HG03280 (cell line): ENCODE data around the gene PARL.

ENCODE experiments used
- ATAC-seq: cut with Tn5 transposase; IDR thresholded peaks from one replicate; pipeline ENCODE4 v1.9.1; 2021; ENCODE audit warnings: mild to moderate bottlenecking, moderate library complexity; ENCODE audit not compliant: unreplicated experiment

PARL gene, protein sequence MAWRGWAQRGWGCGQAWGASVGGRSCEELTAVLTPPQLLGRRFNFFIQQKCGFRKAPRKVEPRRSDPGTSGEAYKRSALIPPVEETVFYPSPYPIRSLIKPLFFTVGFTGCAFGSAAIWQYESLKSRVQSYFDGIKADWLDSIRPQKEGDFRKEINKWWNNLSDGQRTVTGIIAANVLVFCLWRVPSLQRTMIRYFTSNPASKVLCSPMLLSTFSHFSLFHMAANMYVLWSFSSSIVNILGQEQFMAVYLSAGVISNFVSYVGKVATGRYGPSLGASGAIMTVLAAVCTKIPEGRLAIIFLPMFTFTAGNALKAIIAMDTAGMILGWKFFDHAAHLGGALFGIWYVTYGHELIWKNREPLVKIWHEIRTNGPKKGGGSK

DNA sequence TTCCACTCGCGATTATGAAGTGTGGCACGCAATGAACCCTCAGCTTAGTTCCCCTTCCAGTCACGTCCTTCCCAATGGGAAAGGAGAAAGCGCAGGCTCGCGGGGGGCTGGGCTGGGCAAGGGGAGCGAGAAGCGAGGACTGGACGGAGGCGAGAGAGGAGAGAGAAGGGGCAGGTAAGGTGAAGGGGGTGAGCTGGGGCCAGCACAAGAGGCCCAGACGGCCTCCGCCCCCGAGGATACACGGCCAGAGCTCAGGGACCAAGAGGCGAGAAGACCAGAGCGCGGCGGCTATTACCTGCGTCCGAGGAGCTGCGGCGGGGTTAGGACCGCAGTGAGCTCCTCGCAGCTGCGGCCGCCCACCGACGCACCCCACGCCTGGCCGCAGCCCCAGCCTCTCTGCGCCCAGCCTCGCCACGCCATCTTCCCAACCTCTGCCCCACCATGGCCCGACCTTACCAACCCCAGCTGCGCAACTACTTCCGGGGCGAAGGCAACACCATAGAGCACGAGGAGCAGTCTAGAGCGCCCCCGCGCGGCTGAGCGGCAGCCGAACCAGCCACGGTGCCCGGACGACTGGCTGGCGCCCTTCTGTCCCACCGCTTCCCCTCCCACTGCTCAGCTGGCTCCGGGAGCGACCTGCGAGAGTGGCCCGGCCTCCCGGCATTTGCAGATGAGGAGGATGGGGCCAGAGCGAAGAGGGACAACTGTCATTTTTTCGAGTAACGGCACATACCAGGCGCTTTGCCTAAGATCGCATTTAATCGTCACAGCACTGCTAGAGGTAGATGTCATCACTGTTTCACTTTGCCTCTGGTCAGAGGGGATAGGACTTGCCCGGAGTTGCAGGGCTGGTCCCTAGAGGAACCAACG, at the start of gene PARL:
Gene PARL, minus strand, starts transcription at position 454 of the 870 bp plus-strand sequence. Its CDS starts 34 bp downstream, at position 420.
- peak; percentile 100 for ATAC-seq

DNA sequence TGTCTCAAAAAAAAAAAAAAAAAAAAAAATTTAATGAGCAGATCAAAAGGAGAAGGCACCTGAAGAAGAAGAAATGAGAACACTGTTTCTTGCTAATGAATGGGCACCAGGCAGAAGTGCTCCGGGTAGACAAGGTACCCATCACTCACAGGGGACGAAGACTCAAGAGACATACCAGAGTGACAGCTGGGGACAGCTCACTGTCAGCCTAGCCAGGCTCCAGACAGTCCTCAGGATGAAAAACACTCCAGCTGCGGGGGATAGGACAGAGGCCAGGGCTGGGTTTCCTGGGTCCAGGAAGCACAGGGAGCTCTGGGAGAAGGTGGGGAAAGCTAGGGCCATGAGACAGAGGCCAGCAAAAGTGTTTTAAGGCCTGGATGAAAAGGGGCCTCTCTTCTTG, 48.5 kb upstream of the PARL start:
- no peak for ATAC-seq

DNA sequence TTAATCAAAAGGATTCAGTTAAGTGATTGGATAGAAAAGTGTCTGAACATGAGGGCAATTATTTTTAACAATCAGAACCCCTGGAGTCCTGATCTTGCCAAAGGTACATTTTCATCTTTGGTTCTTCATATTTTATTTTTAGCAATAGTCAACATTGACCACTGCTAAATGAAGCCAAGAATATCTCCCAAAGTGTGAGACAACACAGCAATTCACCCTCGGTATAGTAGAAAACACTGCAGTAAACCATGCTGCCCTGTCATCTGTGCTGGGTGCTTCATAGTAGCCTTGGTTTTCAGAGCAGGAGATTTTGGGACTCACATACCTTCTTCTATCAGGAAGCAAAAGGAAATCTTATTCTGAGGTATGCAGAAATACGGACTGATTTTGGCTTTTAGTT, 47.2 kb upstream of the PARL start:
- ATAC-seq: no peak

DNA sequence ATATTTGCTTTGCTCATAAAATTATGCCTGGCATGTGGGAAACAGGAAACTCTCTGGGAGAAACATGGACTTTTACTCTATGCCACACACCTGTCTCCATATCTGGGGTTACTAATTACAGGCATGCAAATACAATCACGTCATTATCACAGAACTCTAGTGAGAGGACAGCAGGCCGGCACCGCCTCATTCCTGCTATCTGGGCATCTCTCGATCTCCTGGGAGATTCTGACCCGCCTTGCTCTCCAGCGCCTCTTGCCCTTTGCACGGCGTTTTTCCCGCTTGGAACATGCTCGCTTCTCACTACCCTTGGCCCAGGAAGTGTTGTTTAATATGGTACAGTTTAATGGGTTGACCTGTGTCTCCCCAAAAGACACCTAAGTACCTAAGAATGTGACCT, 45.4 kb upstream of the PARL start:
- no peak for ATAC-seq

DNA sequence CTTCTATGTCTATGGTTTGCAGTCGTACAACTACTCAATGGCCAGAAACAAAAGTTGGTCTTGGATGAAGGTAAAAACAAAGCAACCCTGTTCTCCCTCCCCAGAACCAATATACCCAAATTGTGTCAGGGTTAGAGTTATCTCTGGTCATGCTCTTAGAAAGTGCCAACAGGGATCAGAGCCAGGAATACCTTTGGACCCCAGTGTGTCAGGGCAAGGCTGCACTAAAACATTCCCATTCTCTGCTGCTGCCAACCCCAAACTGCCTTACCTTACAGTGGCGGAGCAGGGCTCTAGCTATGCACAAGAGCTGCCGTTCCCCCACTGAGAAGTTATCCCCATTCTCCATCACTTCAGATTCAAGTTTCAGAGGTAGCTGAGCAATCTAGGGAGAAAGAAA, 42.4 kb upstream of the PARL start:
- no peak for ATAC-seq

DNA sequence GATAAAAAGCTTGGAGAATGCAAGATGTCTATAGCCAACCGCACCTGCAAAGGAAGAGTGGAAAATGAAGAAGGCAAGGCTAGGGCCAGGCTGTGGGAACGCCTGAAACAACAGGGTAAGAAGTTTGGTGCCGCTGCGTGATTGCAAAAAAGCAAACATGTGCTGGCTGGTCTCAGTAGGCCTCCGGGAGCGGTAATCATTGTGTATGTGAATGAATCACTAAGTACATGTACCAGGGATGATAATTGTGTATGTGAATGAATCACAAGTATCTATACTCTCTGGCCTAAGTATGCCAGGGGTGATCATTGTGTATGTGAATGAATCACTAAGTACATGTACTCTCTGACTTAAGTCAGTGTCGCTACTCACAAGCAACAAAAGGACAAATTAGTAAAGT, 40.3 kb upstream of the PARL start:
- ATAC-seq: no peak

DNA sequence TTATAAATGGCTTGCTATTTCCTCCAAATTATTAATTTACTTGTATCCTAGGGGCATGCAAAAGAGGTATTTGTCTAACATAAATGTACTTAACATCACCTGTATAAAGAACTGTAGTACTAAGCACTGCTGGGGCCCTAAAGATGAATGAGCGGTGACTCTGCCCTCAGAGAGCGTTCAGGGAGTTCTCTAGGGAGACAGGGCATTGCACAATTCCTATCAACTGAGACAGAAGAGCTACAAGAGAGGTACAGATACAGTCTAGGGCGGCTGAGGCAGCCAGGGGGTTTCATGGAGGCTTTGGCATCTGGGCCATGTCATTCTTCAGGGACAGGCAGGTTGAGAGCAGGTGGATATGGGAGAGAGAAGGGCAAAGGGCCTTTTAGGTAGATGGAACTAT, 39.9 kb upstream of the PARL start:
- ATAC-seq: no peak

DNA sequence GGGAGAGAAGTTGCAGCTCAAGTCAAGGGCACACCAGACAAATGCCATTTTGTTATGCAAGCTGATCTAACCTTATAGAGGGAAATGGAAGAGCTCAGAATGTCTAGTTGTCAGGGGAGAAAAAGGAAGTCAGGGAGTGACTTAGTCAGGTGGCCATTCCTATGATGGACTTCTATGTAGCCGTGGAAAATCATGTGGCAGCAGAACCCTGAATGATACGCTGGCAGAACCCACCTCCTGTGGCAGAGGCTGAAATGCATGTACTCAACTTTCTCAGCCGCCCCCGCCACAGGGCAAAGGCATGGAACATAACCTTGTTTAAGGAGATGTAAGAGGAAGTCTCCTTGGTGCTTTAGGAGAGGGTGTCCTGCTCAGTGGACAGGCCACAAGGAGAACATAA, 37.7 kb upstream of the PARL start:
- no peak for ATAC-seq

DNA sequence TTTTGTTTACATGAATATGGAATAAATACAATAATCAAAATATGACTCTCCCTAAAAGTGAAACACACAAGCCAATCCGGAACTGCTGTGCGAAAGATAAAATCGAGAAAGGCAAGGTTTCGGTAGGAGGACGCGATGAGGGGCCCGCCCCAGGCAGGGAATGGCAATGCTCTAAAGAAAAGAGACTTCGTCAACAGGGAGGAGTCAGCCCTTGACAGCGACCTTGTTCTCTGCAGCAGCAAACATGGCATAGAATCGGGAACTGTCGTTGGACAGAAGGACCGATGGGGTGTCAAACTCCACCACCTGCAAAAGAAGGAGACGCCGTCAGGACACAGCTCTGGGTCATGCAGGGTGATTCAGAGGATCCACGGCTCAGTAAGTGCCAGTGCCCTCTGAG, 36.4 kb upstream of the PARL start:
- no peak for ATAC-seq

DNA sequence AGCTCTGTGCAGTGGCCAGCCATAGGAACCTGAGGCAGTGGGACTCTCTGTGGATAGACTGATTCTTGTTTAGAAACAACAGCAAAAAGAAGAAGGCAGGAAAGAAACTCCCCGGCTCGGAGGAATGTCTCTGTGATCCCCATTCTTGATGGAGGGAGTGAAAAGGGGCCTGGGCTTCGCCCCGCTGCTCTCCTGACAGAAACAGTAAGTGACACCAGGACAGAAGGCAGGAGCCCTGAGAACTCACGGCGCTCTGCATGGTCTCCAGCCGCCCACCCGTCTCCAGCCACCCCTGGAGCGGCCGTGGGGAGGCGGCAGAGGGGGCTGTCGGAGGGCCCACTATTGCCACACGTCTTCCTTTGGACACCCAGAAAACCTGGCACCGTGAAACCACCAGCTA, 35.7 kb upstream of the PARL start:
- ATAC-seq: no peak

DNA sequence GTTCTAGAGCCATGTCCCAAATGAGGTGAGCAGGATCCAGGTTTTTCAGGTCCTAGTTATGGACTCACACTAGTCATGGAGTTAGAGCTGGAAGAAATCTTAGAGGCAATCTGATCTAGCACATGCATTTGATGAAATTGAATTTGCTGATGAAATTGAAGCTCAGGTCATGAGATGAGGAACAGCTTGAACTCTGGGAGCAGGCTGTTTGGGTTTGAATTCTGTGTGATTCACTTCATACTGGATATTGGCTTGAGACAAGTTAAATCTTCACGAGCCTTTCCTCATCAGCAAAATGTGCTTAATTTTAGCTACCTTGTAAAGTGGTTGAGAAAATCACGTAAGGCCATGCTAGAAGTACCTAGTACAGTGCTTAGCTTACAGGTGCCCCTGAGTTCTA, 33.5 kb upstream of the PARL start:
- no peak for ATAC-seq

DNA sequence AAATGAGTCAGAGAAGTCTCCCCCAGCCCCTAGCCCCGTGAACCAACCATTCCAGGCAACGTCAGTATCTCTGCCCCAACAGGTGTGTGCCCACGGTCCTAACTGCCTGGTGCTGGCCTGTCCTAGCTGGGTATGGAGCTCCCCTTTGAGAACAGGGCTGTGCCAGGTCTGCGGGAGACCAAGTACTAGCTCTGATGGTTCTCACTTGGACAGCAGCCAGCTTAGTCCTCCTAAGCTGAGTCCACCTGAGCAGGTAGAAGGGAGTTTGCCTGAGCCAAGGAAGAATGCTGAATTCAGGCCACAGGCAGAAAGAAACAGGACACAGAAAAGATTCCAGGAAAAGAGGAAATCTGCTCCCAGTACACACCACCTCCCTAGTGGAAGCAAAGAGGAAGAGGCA, 33.1 kb upstream of the PARL start:
- no peak for ATAC-seq

DNA sequence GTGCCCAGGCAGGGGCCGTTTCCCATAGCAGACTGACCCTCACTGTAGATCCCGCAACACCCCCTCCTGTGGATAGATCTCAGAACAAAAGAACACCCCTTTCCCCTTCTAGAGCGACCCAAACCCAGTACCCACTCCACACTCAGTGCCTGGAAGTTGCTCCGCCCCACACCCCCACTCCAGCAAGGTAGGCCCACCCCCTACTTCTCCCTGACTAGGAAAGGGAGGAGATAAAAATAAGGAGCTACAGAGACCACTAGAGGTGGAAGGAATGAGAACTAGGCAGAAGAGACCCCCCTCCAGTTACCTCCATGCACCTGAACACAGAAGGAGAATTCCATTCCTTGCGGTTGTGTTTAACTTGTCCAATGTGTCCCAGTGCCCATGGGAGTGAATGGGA, 30.2 kb upstream of the PARL start:
- ATAC-seq: no peak

DNA sequence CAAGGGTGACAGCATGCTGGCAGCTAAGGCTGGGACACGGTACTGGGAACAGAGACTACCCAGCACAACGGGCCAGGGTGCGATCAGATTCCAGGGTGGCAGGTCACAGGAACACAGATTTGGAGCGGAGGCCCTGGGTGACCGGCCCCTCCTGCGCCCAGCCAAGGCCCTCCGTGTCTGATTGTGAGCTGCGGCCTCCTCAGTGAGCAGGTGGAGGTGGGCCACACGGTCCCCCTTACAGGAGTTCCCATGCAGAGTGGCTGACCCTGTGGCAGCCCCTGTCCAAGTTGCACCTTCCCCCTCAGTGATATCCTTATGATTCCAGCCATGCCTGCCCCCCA, 28.9 kb upstream of the PARL start:
- ATAC-seq: no peak

DNA sequence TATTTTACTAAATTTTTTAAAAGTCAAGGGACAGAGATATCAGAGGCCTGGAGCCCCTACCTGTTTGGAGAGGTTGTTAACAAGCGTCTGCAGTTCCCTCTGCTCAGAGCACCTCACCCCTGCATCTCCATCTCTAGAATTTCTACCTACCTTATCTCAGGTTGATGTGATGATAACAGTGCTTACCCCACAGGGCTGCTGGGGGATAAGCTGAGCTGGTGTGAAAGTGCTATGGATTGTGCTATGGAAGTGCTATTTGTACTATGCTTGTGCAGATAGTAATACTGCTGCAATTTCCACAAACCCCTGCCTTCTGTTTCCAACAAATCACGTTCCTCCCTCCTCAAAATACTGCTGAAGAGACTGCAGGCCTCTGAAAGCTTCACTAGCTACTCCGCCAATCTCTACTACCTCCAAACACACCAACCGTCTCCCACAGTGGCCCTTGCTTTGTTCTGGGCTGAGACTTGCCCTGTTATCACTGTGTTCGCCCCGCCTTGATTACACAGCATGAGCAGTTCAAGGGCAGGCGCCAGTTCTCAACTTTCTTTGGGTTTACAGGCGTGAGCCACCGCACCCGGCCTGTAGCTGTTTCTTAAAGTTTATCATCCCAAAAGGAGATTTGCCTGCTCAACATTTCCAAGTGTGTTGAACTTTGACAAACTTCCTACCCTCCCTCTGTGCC, 28.4 kb upstream of the PARL start:
- no peak for ATAC-seq

DNA sequence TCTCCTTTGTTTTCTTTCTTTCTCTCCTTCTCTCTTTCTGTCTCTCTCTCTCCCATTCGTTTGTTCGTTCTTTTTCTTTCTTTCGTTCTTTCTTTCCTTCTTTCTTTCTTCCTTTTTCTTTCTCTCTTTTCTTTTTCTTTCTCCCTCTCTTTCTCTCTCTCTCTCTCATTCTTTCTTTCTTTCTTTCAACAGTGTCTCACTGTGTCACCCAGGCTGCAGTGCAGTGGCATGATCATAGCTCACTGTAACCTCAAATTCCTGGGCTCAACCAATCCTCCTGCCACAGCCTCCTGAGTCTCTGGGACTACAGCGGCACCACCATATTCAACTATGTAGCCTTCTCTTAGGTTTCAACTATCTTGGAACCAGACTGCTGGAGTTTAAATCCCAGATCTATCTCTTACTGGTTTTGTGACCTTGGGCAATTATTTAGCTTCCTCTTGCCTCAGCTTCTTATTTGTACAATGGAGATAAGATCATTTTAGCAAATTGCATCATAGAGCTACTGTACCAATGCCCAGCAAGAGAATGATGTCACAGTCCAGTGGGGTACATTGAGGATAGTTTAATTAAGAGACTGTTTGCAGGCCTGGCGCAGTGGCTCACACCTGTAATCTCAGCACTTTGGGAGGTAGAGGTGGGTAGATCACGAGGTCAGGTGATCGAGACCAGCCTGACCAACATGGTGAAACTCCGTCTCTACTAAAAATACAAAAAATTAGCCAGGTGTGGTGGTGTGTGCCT, 27.3 kb upstream of the PARL start:
- ATAC-seq: no peak

DNA sequence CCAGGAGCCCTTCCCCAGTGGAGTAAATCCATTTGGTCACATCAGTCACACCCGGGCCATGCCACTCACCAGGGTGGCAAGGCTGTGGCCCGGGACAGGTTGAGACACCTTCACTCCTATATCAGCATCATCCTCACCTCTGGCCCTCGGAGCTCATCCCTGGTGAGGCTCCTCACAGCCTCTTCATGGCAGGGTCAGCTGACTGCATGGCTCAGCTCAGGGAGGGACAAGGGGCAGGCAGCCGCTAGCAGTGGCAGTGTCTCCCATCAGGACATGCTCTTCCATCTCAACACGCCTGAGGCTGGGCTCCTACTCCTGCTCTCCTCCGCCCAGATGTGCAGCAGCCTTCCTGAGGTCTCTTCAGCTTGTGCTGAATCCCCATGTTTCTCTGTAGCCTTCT, 26.4 kb upstream of the PARL start:
- no peak for ATAC-seq

DNA sequence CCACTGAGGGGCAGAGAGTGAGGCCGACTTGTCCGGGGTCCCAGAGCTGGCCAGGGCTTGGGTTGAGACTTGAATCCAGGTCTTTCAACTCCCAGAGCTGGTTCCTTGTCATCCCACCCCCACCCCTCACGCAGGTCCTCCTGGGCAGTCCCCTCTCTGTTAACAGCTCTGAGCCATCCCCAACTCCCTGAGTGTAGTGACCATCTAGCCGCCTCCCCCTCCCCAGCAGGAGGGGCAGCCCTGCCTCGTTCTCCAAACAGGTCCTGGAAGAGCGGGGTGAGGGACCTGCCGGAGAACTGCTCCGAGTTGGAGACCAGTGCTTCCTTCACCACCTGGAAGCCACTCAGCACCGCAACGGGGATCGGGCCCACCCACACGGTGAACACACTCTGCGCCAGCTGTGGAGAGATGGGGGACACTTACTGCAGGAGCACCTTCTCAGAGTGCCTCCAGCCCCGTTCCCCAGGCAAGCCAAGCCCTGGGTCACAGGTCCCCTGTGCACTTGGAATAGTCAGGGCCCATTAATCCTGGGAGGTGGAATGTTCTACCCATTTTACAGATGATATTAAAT, 24.4 kb upstream of the PARL start:
- ATAC-seq: no peak

DNA sequence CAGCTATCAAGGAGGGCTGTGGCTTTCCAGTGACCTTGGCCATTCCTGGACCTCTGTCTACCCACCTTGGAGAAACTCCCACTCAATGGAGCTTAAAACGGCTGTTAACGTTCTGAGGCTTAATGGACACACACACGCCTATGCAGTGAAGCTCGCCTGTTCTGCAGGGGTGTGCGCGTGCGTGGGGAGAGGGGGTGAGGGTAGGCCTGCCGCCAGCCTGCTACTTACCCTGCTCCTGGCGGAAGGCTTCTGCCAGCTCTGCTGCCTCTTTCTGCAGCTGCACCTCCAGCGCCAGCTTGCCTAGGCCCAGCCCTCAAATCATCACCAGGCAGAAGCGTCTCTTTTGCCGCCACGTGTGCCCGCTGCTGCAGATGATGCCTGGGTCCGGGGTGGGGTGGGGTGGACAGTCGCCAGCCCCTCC, 23.2 kb upstream of the PARL start:
- no peak for ATAC-seq

DNA sequence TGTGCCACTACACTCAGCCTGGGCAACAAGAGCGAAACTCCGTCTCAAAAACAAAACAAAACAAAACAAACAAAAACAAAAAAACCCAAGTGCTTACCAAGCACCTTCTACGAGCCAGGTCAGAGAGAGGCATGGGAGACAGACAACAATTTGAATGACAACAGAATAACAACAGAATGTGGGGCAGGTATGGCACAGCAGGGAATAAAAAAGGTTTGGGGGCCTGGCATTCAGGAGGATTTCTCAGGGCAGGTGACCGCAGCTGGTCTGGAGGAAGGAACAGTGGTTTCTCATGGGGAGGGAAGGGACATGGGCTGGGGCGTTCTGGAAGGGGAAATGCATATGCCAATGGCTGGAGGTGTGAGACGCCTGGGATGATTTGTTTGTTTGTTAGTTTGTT, 22.5 kb upstream of the PARL start:
- ATAC-seq: no peak
